Measurements from ENCODE around the gene RPL38.

DNA sequence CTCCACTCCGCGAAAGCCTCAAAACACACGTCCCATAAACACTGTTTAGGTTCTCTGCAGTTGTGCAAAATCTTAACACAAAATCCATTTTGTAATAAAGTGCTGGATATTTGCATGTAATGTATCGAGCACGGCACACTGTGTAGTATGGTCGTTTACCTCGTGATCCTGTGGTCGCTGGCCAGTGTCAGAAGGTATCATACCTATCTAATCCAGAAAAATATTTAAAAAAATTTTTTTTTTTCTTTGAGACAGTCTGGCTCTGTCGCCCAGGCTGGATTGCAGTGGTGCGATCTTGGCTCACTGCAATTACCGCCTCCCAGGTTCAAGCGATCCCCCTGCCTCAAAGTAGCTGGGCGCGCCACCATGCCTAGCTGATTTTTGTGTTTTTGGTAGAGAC is 996 bp downstream of the RPL38 start:
- TF ChIP-seq, protein P1, sequence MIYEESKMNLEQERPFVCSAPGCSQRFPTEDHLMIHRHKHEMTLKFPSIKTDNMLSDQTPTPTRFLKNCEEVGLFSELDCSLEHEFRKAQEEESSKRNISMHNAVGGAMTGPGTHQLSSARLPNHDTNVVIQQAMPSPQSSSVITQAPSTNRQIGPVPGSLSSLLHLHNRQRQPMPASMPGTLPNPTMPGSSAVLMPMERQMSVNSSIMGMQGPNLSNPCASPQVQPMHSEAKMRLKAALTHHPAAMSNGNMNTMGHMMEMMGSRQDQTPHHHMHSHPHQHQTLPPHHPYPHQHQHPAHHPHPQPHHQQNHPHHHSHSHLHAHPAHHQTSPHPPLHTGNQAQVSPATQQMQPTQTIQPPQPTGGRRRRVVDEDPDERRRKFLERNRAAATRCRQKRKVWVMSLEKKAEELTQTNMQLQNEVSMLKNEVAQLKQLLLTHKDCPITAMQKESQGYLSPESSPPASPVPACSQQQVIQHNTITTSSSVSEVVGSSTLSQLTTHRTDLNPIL (CRISPR knock-in tag; IDR thresholded peaks at IDR 0.05; ENCODE audit: low read depth) = no peak
- no peak for TF ChIP-seq ZFP30 (CRISPR knock-in tag; IDR thresholded peaks at IDR 0.05)
- TF ChIP-seq, protein P2, sequence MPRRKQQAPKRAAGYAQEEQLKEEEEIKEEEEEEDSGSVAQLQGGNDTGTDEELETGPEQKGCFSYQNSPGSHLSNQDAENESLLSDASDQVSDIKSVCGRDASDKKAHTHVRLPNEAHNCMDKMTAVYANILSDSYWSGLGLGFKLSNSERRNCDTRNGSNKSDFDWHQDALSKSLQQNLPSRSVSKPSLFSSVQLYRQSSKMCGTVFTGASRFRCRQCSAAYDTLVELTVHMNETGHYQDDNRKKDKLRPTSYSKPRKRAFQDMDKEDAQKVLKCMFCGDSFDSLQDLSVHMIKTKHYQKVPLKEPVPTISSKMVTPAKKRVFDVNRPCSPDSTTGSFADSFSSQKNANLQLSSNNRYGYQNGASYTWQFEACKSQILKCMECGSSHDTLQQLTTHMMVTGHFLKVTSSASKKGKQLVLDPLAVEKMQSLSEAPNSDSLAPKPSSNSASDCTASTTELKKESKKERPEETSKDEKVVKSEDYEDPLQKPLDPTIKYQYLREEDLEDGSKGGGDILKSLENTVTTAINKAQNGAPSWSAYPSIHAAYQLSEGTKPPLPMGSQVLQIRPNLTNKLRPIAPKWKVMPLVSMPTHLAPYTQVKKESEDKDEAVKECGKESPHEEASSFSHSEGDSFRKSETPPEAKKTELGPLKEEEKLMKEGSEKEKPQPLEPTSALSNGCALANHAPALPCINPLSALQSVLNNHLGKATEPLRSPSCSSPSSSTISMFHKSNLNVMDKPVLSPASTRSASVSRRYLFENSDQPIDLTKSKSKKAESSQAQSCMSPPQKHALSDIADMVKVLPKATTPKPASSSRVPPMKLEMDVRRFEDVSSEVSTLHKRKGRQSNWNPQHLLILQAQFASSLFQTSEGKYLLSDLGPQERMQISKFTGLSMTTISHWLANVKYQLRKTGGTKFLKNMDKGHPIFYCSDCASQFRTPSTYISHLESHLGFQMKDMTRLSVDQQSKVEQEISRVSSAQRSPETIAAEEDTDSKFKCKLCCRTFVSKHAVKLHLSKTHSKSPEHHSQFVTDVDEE (CRISPR knock-in tag; IDR thresholded peaks at IDR 0.05) = no peak
- TF ChIP-seq, protein P3, sequence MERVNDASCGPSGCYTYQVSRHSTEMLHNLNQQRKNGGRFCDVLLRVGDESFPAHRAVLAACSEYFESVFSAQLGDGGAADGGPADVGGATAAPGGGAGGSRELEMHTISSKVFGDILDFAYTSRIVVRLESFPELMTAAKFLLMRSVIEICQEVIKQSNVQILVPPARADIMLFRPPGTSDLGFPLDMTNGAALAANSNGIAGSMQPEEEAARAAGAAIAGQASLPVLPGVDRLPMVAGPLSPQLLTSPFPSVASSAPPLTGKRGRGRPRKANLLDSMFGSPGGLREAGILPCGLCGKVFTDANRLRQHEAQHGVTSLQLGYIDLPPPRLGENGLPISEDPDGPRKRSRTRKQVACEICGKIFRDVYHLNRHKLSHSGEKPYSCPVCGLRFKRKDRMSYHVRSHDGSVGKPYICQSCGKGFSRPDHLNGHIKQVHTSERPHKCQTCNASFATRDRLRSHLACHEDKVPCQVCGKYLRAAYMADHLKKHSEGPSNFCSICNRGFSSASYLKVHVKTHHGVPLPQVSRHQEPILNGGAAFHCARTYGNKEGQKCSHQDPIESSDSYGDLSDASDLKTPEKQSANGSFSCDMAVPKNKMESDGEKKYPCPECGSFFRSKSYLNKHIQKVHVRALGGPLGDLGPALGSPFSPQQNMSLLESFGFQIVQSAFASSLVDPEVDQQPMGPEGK (CRISPR knock-in tag; IDR thresholded peaks at IDR 0.05; ENCODE audit: borderline replicate concordance) = no peak
- TF ChIP-seq ZNF8 (CRISPR knock-in tag; IDR thresholded peaks at IDR 0.05) = no peak
- TF ChIP-seq GLIS3 (CRISPR knock-in tag; IDR thresholded peaks at IDR 0.05) = no peak
- no peak for TF ChIP-seq ARNTL (CRISPR knock-in tag; IDR thresholded peaks at IDR 0.05; ENCODE audit: borderline replicate concordance, low read depth)
- TF ChIP-seq ISL1 (CRISPR knock-in tag; IDR thresholded peaks at IDR 0.05) = no peak
- no peak for TF ChIP-seq TOX (CRISPR knock-in tag; IDR thresholded peaks at IDR 0.05; ENCODE audit: borderline replicate concordance)
- no peak for TF ChIP-seq SNAI2 (CRISPR knock-in tag; IDR thresholded peaks at IDR 0.05)
- no peak for TF ChIP-seq TCF4 (CRISPR knock-in tag; IDR thresholded peaks at IDR 0.05; ENCODE audit: borderline replicate concordance)
- TF ChIP-seq ZNF70 (CRISPR knock-in tag; IDR thresholded peaks at IDR 0.05) = no peak
- TF ChIP-seq ESRRG (CRISPR knock-in tag; IDR thresholded peaks at IDR 0.05) = no peak

Measured in SK-N-SH treated with all-trans-retinoic acid at 6 μM for 48 hours (cell line).